ENCODE results near the gene CDH4.

CDH4 gene

DNA sequence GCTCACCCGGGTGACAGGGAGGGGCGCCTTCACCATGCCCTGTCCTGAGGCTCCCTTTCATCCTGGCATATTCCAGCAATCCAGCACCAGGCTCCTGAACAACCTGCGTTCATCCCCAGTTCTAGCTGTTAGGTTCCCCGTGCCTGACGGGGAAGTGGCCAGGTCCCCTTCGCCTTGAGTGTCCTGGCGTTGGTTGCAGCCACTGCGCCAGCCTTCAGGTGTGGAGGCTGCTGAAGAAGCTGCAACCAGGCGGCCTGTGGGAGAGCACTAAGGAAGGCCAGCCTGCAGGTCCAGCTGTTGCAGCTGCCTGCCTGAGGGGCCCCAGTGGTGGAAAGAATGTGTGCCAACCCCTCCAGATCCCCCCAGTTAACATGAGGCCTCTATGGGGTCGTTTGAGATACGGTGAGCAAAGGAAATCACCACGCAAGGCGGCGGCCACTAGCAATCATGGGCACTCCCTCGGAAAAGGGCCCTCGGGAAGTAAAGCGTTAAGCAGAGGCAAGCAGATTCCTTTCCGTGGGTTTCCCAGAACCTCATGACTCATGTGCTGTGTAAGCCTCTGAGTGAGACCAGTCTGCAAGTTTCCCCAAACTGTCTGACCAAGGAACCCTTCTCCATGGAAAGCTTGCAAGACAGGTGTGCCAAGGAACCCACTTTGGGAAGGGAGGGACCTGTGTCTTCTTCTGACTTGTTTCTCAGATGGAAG is 492.8 kb downstream of the CDH4 start:
- no peak for DNase-seq

DNA sequence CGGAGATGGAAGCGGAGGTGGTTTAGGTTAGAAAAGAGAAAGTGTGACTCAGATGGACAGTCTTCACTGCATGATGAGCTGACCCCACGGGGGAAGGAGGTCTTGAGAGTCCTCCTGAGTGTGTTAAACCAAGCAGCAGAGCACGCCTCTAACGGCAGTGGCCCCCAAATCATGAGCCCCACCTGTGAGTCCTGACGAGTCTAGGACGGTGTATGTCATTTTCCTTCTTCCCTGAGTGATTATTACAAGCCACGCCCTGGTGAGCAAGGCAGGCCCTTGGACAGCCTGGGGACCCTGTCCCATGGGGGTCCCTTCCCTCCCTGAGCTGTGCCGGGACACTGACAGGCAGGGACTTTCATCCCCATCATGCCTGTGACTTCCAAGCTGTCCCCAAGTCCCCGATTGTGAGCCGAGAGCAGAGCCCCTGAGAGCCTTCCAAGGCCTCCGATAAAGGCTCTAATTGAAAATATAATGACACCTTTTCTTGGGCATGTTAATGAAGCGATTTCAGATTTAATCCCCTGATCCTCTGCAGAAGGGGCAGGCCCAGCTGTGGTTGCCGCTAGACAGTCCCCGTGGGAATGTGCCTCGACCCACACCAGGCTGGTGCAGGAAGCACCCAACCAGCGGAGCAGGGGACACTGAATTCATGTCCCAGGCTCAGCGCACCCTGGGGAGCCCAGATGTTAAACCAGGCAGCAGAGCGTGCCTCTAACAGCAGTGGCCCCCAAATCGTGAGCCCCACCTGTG is 493.5 kb downstream of the CDH4 start:
- no peak for DNase-seq

DNA sequence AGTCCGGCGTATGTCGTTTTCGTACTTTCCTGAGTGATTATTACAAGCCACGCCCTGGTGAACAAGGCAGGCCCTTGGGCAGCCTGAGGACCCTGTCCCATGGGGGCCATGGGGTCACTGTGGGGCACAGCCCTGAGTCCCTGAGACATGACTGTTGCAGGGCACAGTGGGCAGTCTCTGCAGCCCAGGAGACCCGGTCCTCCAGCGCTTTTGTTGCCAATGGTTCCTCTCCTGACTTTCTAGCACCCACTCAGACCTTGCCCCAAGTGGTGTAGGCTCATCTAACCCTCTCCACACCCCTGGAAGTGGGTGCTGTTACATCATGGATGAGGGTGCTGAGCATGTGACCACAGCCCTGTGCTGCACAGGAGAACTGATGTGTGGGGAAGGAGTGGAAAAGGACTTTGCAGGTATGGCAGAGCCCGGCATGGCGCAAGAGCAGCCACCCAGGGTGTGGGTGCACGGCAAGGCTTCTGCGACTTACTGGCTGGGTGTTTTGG is 494.1 kb downstream of the CDH4 start:
- DNase-seq, result no peak

DNA sequence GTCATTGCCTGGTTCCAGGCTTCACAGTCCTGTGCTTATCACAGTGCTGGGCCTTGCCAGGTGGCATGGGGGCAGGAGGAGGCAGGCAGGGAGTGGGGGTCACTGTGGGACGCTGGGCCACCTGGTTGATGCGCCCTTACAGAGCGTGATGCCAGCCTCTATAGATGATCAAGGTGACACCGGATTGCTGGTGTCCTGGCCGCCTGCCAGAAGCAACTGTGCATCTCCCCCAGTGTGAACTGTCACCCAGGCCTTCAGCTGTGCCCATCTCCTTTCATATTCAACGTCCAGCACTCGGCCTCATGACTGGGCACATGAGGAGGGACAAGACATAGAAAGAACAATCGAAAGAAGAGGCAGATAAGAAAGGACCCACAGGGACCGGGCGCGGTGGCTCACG is 494.7 kb downstream of the CDH4 start:
- DNase-seq, result no peak

DNA sequence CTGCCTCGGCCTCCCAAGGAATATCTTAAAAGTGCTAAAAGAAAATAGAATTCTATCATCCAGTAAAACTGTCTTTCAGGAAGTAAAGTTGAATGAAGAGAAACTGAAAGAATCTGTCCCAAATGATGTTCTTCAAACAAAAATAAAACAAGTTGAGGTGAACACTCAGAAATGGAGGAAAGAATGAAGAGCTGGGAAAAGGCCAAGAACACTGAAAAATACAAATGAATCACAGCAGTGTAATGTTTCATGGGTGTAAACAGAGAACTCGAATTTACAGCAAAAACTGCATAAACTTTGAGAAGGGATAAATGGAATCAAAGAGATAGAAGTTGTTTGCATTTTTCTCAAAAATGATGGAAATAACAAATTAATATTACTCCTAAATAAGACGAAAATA is 496.3 kb downstream of the CDH4 start:
- no peak for DNase-seq

DNA sequence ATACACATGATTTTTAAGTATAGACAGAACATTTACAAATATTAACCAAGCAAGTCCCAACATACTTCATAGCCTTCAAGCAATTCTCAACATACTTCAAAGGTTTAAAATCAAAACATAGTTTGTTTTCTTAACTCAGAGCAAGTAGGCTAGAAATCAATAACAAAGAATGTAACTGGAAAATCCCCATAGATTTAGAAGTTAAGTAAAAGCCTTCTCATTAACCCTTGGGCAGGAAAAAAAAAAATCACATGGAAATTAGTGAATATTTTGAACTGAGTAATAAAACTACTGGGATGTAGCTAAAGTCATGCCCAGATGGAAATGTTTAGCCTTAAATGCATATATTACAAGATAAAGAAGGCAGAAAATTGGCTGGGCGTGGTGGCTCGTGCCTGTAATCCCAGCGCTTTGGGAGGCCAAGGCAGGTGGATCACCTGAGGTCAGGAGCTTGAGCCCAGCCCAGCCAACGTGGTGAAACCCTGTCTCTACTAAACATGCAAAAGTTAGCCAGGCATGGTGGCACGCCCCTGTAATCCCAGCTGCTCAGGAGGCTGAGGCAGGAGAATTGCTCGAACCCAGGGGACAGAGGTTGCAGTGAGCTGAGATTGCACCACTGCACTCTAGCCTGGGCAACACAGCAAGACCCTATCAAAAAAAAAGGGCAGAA is 497.5 kb downstream of the CDH4 start:
- no peak for DNase-seq

DNA sequence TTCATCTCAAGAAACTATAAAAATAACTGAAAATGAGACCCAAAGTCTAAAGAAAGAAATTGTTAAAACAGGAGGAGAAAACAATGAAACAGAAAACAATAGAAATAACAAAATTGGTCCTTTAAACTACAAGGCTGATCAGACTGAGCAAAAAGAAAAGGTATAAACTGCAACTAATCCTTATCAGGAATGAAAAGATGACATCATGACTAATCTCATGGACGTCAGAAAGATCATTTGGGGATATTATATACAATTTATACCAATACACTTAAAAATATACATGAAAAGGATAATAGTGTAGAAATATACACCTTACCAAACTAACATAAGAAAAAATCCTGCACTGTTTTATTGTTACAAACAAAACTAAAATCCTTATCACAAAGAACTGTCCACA is 498.0 kb downstream of the CDH4 start:
- DNase-seq, result no peak

DNA sequence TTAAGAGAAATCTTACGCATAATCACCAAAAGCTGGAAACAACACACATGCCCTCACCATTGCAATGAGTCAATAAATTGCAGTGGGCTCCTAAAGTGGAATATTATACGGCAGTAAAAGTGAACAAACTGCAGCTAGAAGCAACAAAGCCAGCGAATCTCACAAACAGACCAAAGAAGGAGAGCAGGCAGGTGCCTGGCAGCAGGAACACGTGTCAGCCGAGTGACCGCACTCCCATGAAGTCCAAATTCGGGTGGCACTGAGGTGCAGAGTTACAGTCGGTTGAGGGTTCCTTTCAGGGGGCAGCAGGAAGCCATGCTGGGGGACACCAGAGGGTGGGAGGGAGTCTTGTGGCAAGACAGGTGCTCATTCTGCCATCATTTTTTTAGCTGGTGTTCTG is 500.5 kb downstream of the CDH4 start:
- DNase-seq, result no peak

DNA sequence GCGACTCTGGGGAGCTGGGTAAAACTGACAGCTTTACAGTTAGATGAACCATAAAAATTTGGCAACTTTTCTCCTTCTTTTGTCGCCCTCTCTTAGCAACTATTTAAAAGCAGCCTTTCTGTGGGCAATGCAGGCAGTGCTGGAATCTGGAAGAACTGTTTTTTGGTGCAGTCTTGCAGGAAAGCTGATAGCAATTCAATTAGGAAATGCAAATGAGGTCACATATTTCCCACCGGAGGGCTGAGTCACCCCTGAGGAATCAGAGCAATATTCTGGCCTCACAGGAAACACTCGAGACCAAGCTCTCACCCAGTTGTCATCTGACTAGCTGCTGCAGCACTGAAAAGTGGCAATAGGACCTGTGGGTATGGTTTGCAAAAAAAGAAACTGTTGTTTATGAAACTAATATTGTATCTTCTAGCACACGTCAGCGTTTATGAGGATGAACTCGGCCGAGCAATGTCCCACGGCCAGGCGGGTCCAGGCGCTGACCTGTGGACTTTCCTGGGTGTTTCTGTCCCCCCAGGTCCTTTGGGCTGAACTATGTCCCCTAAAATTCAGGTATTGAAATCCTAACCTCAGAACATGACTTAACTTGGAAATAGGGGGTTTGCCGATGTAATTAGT is 501.4 kb downstream of the CDH4 start:
- DNase-seq, result no peak

DNA sequence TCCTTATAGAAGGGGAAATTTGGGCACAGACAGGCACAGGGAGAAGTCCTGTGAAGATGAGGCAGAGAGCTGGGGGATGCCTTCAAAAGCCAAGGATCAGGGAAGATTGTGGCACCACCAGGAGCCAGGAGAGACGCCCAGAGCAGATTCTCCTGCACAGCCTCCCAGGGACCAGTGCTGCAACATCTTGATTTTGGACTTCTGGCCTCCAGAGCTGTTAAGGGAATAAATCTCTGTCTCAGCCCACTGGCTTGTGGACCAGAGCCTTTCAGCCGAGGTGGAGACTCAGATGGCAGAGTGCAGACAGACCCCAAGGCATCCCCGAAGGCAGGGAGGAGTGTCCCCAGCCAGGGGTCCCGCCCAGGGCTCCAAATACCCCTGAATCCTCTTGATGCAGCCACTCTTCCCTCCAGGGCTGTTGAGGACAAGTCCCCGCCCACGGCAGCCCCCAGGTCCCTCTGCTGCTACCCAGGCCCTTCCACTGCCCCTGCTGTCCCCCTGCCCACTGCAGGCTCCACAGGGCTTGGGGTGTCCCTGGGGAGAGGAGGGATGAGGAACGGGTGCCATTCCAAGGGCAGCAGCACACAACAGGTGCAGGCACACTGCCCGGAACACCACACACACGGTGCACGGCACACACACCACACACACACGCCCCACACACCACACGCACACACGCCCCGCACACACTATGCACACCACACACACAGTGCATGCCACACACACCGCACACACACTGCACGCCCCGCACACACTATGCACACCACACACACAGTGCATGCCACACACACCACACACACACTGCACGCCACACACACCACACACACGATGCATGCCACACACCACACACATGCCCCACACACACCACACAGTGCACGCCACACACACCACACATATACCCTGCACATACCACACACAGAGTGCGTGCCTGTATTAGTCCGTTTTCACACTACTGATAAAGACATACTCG is 502.2 kb downstream of the CDH4 start:
- no peak for DNase-seq

DNA sequence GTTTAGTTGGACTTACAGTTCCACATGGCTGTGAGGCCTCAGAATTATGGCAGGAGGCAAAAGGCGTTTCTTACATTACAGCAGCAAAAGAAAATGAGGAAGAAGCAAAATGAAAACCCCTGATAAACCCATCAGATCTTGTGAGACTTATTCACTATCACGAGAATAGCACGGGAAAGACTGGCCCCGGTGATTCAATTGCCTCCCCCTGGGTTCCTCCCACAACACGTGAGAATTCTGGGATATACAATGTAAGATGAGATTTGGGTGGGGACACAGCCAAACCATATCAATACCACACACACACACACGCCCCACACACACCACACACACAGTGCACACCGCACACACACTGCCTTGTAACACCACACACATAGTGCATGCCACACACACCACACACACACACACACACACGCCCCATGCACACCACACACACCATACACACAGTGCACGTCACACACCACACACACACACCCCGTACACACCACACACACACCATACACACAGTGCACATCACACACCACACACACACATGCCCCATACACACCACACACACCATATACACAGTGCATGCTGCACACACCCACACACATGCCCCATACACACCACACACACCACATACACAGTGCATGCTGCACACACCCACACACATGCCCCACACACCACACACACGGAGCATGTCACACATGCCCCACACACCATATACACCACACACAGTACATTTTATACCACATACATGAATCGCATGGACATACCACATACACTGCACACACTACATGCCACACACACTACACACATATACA is 503.1 kb downstream of the CDH4 start:
- no peak for DNase-seq

DNA sequence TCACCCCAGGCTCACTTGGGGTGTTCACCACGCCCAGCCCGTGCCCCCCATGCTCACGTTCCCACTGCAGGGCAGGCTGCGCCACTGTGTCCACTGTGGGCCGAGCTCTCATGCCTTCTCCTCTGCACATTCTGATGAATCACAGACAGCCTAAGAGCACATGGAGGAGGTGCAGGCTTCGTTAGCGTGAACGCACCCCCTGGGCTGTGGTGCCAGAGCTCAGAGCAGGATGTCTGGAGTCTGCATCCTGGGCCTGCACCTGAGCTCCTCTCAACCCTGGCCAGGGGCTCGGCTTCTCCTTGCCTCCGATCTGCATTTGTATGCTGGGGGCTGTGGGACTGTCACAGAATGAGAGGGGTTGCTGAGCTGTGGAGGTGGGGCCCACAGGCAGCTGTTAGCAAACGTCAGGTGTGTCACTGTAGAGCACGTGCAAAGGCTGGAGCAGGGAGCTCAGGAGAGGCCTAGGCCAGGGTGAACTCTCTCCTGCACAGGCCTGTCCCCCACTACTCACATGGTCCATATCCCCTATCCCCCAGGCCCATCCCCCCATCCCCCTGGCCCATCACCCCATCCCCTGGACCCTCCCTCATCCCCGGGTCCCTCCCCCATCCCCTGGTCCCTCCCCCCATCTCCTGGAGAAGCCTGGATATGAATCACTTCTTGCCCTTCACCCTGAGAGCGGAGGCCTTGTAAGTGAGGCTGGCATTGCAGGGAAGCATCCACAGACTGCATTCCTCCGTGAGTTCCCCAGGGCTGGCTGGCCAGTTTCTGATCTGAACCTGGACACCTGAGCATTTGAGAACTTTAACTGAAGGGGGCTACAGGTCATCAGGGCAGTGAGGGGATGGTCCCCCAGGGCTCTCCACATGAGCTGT is 504.1 kb downstream of the CDH4 start:
- no peak for DNase-seq

DNA sequence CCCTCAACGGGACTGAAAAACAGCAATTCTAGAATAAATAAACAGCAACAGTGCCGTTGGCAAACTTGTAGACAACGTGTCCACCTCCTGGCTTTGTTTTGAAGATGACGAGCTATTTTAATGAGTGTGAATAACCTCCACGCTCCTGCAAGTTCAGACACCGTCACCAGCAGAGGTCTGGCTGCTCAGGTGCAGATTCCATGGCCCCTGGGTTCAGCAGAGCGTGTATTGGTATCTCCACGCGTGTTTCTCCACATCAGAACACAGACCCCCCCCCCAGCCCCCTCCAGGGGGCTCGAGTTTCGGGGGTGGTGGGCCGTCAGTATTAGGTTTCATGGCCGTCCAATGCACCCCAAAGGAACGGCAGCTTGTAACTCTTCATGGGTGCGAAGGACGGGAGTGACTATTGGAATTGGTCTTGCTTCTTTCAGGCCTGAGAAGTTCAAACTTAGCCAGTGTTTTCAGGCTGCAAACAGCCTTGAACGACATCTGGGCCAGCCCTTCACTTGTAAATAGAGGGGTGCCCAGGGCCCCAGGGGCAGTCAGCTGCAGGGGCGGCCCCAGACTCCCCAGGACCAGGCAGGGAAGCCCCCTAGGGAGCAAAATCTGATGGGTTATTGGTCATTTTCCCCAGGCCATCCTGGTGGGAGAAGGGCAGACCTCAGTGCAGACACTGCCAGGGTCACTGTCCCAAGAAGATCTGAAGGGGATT is 505.1 kb downstream of the CDH4 start:
- DNase-seq, result no peak

DNA sequence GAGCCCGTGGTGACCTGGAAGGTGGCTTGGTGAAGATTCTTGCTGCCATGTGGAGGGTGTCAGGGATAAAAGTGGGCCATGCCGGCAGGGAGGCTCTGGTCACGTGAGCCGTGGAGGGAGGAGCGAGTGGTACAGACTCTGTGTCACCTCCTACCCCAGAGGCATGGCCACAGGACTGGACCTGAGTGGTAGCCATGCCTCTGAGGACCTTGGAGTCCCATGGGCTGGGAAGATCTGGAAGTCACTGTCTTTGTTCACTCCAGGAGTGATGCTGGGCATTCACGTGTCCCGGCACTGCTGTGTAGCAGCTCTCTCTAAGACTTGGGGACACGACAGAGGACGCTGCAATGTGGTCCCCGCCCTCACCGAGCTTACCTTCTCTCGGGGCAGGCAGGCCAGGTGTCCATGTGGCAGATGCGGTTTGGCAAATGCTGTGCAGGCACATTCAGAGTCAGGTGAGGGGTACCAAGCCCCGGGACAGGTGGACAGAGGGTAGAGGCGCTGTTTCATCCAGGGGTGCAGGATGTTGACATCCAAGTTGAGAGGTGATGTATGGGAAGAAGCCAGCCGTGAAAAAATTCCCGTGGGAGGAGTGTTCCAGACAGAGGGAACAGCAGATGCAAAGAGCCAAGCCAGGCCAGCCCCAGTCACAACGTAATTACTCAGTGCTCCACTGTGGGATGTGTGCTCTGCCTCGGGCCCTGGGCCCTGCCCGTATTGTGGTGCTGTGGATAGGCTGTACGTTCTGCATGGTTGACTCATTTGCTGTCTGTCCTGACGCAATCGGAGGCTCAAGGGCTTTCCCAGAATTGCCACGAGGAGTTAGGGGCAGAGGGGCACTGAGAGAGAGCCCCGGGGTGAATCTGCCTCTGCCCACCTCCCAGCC is 505.9 kb downstream of the CDH4 start:
- no peak for DNase-seq

DNA sequence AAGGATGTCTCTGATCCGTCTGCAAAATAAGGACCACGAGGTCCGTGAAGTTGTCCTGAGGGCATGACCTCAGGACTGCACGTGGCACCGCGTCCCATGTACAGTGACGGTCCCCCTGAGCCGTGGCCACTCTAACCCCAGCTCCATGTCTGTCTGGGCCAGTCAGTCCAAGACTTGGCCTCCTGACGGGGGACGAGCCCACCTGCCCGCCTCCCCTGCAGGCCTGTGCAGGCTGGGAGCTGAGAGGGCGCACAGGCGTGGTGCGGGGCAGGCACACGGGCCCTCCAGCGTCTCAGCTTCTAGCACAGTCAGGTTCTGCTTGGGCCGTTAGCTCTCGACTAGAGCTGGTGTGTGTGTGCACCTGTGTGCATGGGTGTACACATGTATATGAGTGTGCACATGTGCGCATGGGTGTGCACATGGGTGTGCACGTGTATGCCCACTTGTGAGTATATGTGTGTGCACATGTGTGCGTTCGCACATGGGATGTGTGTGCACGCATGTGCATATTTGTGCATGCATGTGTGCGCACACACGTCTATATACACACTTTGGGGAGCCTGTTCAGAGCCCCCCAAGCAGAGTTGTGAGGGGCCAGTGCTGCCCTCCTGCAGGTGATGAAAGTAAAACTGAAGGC is 506.6 kb downstream of the CDH4 start:
- DNase-seq, result no peak

DNA sequence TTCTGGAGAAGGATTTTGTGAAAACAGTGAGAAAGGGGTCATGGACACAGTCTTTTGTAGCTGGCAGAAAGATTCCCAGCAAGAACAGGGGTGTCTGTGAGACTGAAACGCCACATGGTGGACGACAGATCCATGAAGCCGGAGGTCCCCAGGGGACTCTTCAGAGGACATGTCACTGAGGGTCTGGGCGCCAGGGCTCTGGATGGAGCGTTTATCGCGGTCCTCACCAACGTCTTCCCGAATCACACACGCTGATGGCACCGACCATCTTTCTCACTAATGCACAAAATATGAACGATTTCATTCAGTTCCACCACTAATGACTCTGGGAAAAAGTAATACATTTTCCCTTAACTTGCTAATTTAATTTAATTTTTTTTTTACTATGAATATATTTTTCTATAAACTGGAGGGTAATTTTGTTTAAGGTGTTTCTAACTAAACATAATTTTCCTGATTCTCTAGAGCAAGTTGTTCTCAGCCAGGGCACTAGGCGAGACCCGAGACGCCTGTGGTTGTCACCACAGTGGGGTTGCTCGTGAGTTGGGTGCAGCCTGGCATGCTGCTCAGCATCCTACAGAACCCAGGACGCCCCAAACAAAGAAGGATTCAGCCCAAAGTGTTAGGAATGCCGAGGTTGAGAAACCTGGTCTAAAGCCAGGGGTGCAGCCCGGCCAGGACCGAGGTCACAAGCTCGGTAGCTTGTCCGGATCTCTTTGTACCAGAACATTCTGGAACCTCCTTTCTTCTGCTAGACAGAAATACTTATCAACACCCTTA is 507.4 kb downstream of the CDH4 start:
- no peak for DNase-seq

DNA sequence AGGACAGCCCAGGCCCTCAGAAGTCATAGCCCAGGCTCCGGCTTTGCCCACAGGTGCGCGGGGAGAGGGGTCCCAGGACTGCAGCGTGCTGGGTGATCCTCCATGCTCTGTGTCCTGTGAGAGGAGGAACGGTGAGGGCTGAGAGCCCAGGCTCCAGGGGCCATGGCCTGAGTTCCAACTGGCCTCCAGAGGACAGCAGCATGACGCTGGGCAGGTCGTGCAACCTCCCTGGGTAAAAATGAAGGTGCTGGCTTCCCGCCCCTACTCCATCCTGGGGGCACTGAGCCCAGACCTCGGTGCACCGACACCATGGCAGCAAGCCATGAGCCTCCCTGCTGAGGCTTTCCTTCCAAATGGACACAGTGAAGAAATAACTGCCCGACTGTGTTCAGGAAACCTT is 508.3 kb downstream of the CDH4 start:
- no peak for DNase-seq

Measured in eye (tissue), 1 donor.